ENCODE measurements around the gene GPR150.

GRCh38 chr5:95619514-95620029, 315 bp upstream of the GPR150 start:
- TF ChIP-seq IRF3 (IDR thresholded peaks at IDR 0.05) (no peak), TBL1XR1 (IDR thresholded peaks at IDR 0.05; ENCODE audit: low read depth, low read length) (no peak), EP300 (IDR thresholded peaks at IDR 0.05; ENCODE audit: borderline replicate concordance in 1 of 2, control insufficient read depth in 1 of 2, low read depth in 2 of 2, low read length in 2 of 2) (no peak), GABPA (IDR thresholded peaks at IDR 0.05; ENCODE audit: low read depth) (no peak), MAX (IDR thresholded peaks at IDR 0.05; ENCODE audit: low read depth, low read length) (no peak), SUZ12 (IDR thresholded peaks at IDR 0.05; ENCODE audit: unreplicated experiment) (no peak), CHD2 (IDR thresholded peaks at IDR 0.05; ENCODE audit: borderline replicate concordance, low read depth, low read length) (no peak), ZBTB11 (CRISPR knock-in tag; IDR thresholded peaks at IDR 0.05) (no peak), EGR1 (IDR thresholded peaks at IDR 0.05; ENCODE audit: borderline replicate concordance in 1 of 2, low read depth in 2 of 2, low read length in 2 of 2) (no peak), ZSCAN29 (IDR thresholded peaks at IDR 0.05) (no peak), REST (IDR thresholded peaks at IDR 0.05; ENCODE audit: low read depth, low read length) (no peak), USF1 (IDR thresholded peaks at IDR 0.05; ENCODE audit: borderline replicate concordance, extremely low read length, insufficient read depth, low read depth, low read length) (no peak), TAF1 (IDR thresholded peaks at IDR 0.05; ENCODE audit: borderline replicate concordance, low read depth, low read length) (no peak), CREM (IDR thresholded peaks at IDR 0.05; ENCODE audit: low read depth) (no peak)

Data from GM12878 (cell line).